ENCODE results near the gene DGCR8. TPM values are rescaled to one million over a fixed set of nuclear protein-coding genes. Genes with fewer than 3 reads are reported as not detected.

Gene DGCR8
- total RNA-seq, 1 donor from 2014 or later: 35.9 TPM

GRCh38 chr22:20124083-20124787 is 44.2 kb downstream of the DGCR8 start:
- DNase-seq (ENCODE audit: low read depth, low spot score): no peak

DNA sequence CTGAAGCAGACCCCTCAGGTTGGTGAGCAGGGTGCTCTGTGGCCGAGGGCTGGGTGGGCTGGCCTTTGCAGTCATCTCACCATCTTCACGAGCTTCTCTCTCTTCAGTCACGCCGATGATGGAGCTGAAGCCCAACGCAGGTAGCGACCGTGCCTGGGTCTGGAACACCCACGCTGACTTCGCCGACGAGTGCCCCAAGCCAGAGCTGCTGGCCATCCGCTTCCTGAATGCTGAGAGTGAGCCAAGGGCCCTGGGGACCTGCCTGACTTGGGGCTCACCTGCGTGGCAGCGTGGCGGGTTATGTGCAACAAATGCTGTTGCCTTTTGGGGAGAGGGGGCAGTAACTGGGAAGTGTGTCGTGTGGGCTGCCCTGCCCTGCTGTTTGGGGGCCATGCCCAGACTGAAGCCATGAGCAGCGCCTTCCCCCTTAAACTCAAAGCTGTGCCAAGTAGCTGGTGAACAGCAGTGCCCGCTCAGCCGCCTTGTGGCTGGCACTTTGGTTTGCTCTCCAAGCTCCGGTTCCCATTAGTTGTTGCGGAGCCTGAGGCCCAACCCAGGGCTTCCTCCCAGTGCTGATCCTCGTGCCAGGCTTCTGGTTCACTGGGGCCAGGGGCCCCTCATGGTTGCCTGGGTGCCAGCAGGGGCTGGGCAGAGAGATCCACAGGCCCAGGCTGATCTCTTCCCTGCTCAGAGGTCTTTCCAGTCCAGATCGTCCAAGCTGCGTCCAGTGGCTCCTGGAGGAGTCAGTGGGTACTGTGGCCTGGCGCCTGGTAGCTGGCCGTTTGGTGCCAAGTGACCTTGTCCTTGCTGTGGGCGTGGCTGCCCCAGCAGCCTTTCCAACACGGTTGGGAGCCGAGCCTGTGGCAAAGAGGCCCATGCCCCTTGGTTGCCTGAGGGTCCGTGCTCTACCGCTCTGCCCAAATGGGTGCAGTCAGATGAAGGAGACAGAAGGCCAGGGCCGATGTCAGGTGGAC is 45.4 kb downstream of the DGCR8 start:
- no peak for DNase-seq (ENCODE audit: low read depth, low spot score)

DNA sequence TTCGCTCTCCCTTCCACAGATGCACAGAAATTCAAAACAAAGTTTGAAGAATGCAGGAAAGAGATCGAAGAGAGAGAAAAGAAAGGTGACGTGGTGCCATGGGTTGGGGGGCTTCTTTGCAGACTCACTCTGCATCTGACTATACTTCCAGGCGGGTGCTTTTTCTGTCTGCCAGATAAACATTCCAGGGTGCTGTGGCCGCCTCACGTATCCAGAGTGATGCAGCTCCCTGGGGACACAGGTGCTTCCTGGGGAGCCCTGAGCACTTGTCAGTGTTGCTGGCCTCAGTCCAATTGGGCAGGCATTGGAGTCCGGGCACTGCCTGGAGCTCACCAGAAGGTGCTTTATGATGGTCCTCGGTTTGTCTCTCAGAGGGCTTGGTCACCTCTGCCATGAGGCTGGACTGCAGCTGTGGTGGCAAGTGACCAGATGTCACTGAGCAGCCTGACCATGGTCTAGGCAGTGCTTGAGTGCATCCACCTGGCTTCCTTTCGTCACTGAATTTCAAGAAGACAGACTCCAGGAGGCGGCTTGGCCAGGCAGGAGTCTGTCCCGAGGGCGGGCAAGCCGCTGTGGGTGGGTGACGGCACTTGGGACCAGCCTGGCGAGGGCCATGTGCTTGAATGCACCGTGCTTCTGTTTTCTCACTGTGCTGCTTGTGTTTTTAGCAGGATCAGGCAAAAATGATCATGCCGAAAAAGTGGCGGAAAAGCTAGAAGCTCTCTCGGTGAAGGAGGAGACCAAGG is 46.4 kb downstream of the DGCR8 start:
- no peak for DNase-seq (ENCODE audit: low read depth, low spot score)

DNA sequence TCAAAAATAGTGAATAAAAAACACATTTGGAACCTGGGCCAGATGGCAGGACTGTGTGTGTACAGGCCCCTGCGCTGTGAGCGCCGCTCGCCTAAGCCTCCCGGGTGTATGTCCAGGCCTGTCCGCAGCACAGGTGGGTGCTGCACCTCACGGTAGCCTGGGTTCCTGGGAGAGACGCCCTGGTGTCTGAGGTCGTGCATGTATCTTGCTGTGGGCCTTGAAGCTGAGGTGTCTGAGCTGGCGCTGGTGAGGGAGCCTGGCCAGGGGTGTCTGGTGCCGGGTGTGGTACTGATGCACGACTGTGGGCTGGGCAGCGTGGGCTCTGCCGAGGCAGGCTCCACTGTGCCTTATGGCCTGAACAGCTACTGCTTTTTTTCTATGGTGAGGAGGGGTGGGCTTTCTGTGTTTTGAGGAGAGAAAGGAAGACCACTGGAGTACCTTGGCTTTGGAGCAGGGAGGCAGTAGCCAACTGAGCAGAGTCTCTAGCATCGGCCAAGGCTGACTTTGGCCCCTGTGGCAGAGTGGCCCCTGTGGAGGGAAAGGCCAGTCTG is 47.4 kb downstream of the DGCR8 start:
- no peak for DNase-seq (ENCODE audit: low read depth, low spot score)

- no peak for DNase-seq (ENCODE audit: low read depth, low spot score)
These were observed 48.0 kb downstream of the DGCR8 start for GRCh38 chr22:20127869-20128618.

GRCh38 chr22:20128619-20128901 is 48.5 kb downstream of the DGCR8 start:
- no peak for DNase-seq (ENCODE audit: low read depth, low spot score)

- no peak for DNase-seq (ENCODE audit: low read depth, low spot score)
These were observed 49.1 kb downstream of the DGCR8 start for GRCh38 chr22:20128902-20129746.

- DNase-seq (ENCODE audit: low read depth, low spot score): no peak
These were observed 49.6 kb downstream of the DGCR8 start for GRCh38 chr22:20129747-20130014.

GRCh38 chr22:20130319-20130718 is 50.3 kb downstream of the DGCR8 start:
- DNase-seq (ENCODE audit: low read depth, low spot score): no peak

GRCh38 chr22:20130731-20131596 is 50.9 kb downstream of the DGCR8 start:
- DNase-seq (ENCODE audit: low read depth, low spot score): peak; percentile 47

DNA sequence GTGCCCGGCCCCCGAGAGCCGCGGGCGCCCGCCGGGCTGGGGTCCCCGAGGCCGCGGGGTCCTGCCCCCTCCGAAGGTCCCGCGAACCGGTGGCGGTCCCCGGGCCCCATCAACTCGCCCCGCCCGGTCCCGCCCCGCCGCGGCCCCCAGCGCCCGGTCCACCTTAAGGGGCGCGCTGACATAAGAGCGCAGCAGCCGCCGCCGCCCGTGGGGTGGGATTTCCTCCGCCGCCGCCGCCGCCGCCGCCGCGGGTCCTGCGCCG is 51.5 kb downstream of the DGCR8 start, which contains the start of gene ZDHHC8:
TSS of gene ZDHHC8 (plus strand) at position 208 of the 262 bp plus-strand sequence. CDS start 144 bp downstream, outside the sequence.
- no peak for DNase-seq (ENCODE audit: low read depth, low spot score)

DNA sequence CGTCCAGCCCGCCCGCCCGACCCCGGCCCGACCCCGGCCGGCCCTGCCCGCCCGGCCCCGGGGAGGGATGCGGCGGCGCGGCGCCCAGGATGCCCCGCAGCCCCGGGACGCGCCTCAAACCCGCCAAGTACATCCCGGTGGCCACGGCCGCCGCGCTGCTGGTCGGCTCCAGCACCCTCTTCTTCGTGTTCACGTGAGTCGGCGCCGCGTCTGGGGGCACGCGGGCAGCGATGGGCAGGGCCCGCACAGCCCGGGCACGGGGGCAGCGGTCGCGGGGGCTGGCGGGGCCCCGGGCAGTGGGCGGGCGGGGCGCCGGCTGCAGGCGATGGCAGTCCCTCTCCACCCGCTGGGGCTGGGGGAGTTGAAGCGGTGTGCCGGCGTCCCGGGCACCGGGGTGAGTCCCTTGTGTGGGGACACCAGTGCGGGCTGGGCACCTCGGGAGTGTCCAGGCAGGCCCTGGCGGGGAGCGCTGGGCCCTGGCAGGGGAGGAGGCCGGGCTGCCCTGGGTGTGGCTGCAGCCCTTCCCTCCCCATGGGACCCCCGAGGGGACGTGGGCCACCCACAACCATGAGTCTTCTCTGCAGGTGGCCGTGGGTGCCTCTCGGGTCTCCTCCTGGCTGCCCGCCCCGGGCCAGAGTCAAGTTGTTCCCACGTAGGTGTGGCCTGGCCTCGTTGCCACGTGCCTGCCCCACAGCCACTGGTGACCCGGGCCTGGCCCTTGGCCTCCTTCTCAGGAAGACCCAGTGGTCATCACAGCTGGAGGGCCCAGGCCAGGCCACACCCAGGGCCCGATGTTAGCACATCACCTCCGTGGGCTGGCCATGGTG is 52.0 kb downstream of the DGCR8 start:
- no peak for DNase-seq (ENCODE audit: low read depth, low spot score)

DNA sequence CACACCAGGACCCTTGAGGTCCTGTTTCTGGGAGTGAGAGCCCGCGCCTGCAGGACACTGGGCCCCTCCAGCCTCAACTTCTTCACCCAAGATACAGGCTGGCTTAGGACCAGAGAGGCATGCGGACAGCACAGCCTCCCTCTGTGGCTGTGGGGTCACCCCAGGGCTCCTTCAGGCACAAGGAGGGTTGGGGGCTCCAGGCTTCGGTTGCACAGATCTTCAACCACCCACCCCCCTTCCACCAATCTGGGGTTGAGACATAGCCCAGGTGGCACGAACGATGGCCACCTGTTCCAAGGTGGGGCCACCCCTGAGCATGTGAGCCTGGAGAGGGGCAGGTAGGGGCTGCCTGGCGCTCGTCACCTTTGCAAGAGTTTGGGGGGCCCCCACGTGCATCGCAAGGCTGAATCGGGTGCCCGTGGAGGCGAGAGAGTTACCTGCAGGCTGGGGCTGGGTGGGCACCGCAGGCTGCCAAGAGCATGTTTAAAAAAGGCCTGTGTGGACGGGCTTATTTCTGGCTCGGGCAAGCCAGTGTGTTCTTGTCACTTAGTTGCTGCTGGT is 52.7 kb downstream of the DGCR8 start:
- DNase-seq (ENCODE audit: low read depth, low spot score): no peak

DNA sequence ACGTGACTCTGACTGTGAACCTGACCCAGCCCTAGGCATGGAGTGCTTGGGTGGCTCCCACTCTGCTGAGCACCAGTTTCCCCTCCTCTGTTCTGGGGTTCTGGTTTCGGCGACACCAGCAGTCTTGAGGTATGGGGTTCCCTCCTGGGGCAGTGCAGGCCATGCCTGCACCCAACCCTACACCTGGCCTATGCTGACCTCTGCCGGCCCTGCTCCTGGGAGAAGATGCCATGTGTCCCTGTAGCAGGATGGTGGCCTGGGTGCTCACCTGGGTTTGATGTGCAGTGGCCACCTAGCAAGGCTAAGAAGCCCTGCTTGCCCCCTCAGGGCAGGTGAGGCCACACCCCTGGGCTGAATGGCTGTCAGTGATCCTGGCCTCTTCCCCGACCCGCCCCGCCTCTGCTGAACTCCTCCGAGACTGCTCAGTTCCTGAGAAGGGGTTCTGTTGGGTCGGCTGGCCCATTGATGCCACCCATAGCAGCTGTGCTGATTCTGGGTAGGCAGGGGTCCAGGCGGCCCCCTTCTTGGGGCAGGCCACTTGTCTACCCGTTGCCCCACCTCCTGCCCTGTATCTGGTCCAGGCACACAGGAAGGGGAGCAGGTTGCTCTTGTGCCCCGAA is 54.0 kb downstream of the DGCR8 start:
- no peak for DNase-seq (ENCODE audit: low read depth, low spot score)

DNA sequence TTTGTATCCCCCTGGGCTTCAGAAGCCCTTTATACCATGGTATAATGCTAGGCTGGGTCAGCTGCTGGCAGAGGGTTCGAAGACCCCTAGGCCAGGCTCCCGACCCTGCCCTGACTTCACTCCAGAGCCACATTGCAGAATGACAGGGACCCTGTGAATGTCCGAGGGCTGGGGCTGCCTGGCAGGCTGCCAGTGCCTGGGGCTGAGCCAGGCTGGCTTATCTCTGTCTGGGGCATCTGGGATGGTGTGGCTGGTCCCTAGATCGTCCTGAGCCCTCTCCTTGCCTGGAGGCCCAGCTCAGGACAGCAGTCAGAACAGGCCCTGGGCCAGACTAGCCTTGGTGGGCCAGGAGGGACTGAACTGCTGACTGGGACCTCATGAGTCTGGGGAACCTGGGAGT is 55.2 kb downstream of the DGCR8 start:
- no peak for DNase-seq (ENCODE audit: low read depth, low spot score)

DNA sequence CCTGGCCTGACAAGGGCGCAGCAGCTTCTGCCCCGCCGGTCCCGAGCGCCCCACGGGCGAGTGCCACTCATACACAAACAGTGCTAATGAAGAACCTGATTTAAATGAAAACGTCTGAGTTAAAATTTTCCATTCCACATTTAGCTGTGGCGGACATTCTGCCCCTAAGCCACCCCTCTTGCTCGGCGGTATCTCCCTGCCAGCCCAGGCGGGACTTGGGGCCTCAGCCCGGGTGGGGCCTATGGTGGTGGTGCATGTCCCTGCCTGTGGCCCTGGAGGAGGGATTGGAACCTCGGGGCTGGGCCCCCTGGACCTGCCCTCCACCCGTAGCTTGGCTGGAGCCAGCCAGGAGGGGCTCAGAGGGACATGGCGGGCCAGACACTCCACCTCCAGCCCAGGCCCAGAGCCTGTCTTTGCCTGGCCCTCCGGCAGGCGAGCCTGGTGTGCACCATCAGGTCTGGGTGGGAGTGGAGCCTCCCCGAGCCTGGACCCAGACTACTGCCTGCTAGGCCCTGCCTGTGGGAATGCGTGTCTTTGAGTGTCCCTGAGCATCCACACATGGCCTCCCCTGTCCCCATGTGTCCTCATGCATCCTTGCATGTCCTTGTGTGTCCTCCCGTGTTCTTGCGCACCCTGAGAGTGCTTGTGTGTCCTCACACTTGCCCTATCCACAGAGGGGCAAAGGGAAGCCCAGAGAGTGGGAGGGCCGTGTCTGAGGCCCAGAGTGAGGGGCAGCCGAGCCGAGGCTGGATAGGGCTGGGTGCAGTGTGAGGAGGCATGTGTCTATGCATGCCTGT is 56.0 kb downstream of the DGCR8 start:
- no peak for DNase-seq (ENCODE audit: low read depth, low spot score)

DNA sequence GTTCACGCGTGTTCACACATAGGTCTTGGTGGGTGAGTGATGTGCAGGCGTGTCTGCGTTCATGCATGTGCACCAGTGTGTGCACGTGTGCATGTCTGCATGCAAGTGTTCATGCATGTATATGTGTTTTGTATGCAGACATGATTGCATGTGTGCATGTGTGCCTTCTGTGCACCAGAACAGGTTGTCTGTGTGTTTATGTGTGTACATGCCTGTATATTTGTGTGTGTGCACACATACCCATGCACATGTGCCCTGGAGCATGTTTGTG is 56.5 kb downstream of the DGCR8 start:
- DNase-seq (ENCODE audit: low read depth, low spot score): no peak
